Measurements from ENCODE around the gene TSEN54.

DNA sequence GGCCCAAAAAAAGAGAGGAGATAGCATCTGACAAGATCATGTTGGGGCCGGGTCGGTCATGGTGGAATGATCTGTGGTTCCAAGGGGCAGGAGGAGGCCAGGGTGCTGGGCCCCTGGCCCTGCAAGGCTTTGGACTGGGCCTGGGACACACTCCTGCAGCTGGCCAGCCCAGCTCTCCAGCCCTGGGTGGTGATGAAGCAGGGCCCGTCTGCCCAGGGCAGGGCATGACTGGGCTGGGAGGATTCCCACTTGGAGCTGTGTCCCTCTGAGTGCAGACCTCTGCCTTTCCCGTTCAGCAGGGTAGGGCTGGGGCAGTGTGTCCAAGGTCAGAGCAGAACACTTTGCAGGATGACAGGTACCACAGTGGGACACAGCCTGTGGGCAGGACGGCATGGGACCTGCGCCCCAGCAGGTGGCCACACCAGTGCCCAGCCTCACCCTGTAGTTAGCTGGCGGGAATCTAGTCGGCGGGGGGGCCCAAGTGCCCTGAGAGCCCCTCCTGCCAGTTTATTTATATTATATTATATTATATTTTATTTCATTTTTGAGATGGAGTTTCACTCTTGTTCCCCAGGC, 43.7 kb downstream of the TSEN54 start:
- TF ChIP-seq, protein P1, sequence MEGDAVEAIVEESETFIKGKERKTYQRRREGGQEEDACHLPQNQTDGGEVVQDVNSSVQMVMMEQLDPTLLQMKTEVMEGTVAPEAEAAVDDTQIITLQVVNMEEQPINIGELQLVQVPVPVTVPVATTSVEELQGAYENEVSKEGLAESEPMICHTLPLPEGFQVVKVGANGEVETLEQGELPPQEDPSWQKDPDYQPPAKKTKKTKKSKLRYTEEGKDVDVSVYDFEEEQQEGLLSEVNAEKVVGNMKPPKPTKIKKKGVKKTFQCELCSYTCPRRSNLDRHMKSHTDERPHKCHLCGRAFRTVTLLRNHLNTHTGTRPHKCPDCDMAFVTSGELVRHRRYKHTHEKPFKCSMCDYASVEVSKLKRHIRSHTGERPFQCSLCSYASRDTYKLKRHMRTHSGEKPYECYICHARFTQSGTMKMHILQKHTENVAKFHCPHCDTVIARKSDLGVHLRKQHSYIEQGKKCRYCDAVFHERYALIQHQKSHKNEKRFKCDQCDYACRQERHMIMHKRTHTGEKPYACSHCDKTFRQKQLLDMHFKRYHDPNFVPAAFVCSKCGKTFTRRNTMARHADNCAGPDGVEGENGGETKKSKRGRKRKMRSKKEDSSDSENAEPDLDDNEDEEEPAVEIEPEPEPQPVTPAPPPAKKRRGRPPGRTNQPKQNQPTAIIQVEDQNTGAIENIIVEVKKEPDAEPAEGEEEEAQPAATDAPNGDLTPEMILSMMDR (optimal IDR thresholded peaks at IDR 0.05 in 1 of 3, IDR thresholded peaks at IDR 0.05 in 1 of 3, conservative IDR thresholded peaks at IDR 0.05 in 1 of 3; ENCODE audit: extremely low read depth in 1 of 3, insufficient read depth in 2 of 3, low read length in 3 of 3): no peak
- TF ChIP-seq EZH2 (IDR thresholded peaks at IDR 0.05; ENCODE audit: low read length): no peak

All from keratinocyte (primary cell).